NT2/D1 (cell line): ENCODE measurements around the gene MMP20.

Source experiments
- SUZ12 ChIP-seq: IDR thresholded peaks from 2 replicates; pipeline ENCODE4 v1.6.1; 2011; ENCODE audit not compliant: insufficient read length, insufficient read depth; ENCODE audit errors: extremely low read depth
- YY1 ChIP-seq: IDR thresholded peaks from 2 replicates; pipeline ENCODE4 v1.6.1; 2011; ENCODE audit not compliant: insufficient read length, insufficient read depth
- ZNF274 ChIP-seq: IDR thresholded peaks from 2 replicates; pipeline ENCODE4 v1.6.1; 2011; ENCODE audit warnings: mild to moderate bottlenecking, low read depth, low read length

DNA sequence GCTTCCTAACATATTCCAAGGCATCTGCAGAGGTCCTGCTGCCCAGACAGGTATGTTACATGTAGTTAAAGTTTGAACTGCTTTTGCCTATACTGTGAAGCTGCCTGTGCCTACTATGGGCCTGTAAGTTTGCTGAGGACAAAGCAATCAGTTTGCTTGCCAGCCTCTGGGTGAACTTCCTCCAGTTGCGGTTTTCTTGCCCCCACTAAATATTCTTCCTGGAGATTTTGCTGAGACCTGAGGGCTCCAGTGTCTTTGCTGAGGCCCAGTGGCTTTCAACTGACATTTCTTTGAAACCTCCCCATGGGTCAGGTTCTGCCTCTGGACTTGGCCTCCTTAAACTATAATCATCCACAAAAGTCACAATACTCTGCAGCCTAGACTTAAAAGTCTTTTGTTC, 29.6 kb upstream of the MMP20 start:
- TF ChIP-seq YY1, result no peak
- TF ChIP-seq SUZ12, result no peak
- TF ChIP-seq ZNF274, result no peak
